Osteoblast (primary cell): ENCODE measurements around the gene MACROD2. TPM values are rescaled to one million over a fixed set of nuclear protein-coding genes. Genes with fewer than 3 reads are reported as not detected.

Experiments
- DNase-seq: peaks from one replicate; pipeline ENCODE4 v3.0.0; 2011; ENCODE audit warnings: low spot score, mixed read lengths; ENCODE audit not compliant: insufficient read length; ENCODE audit errors: missing footprints
- H2AFZ ChIP-seq: 2 replicates; pipeline ENCODE4 v1.6.0; 2011; ENCODE audit warnings: mild to moderate bottlenecking, low read length
- H3K27ac ChIP-seq: 2 replicates; pipeline ENCODE4 v1.5.1; 2011; ENCODE audit warnings: mild to moderate bottlenecking, low read depth, low read length, moderate library complexity
- H3K27me3 ChIP-seq: 2 replicates; pipeline ENCODE4 v1.6.0; 2012; ENCODE audit warnings: mild to moderate bottlenecking, control low read depth, inconsistent platforms, low read length, moderate library complexity; ENCODE audit not compliant: insufficient read depth
- H3K36me3 ChIP-seq: 2 replicates; pipeline ENCODE4 v1.5.1; 2011; ENCODE audit warnings: mild to moderate bottlenecking, low read length, control low read depth, moderate library complexity; ENCODE audit not compliant: insufficient read depth
- H3K4me1 ChIP-seq: 2 replicates; pipeline ENCODE4 v1.5.1; 2011; ENCODE audit warnings: mild to moderate bottlenecking, low read length, control low read depth, moderate library complexity; ENCODE audit not compliant: insufficient read depth
- H3K4me2 ChIP-seq: 2 replicates; pipeline ENCODE4 v1.6.0; 2011; ENCODE audit warnings: mild to moderate bottlenecking, low read length; ENCODE audit not compliant: insufficient read depth
- H3K4me3 ChIP-seq: fragments of 200-600 bp; sonication (generic); 3 replicates; pipeline ENCODE4 v1.5.1; 2012; ENCODE audit warnings: mild to moderate bottlenecking, low read length, inconsistent platforms; ENCODE audit not compliant: insufficient read depth
- H3K79me2 ChIP-seq: 2 replicates; pipeline ENCODE4 v1.6.0; 2012; ENCODE audit warnings: mild to moderate bottlenecking, low read length, control low read depth, inconsistent platforms; ENCODE audit not compliant: insufficient read depth
- H3K9me3 ChIP-seq: 2 replicates; pipeline ENCODE4 v1.5.1; 2011; ENCODE audit warnings: low read depth, low read length, control low read depth
- H4K20me1 ChIP-seq: 2 replicates; pipeline ENCODE4 v1.6.0; 2012; ENCODE audit warnings: mild to moderate bottlenecking, low read length, control low read depth; ENCODE audit not compliant: insufficient read depth
- CTCF ChIP-seq: IDR thresholded peaks from 2 replicates; pipeline ENCODE4 v1.5.1; 2011; ENCODE audit warnings: mild to moderate bottlenecking, low read depth, low read length, moderate library complexity; ENCODE audit errors: extremely low read depth
- total RNA-seq: library from RNA; depleted of rRNA; stranded (reverse); fragments of >200 nt; gene quantifications from 2 replicates; pipeline ENCODE4 v1.2.3, GENCODE V29; 2012

The MACROD2 gene
- total RNA-seq, 1 donor: 4.0 TPM

GRCh38 chr20:14992961-14993360, 997.6 kb downstream of the MACROD2 start:
- TF ChIP-seq CTCF: no peak
- no peak overlapping the region for H3K4me2 ChIP-seq

GRCh38 chr20:14996883-14997672, 1001.8 kb downstream of the MACROD2 start:
- no peak overlapping the region for H3K4me3 ChIP-seq
- no peaks in the 10 kb centered on the region for H3K79me2 ChIP-seq
- H3K27me3 ChIP-seq: no peaks in the 10 kb centered on the region
- no peak for TF ChIP-seq CTCF
- H3K27ac ChIP-seq: no peak overlapping the region
- no peak overlapping the region for H3K4me2 ChIP-seq
- no peaks in the 10 kb centered on the region for H4K20me1 ChIP-seq
- DNase-seq: no peak
- H3K4me1 ChIP-seq: no peaks in the 10 kb centered on the region
- H3K36me3 ChIP-seq: no peaks in the 10 kb centered on the region
- H2AFZ ChIP-seq: no peak overlapping the region
- peaks cover 2% of the 10 kb centered on the region for H3K9me3 ChIP-seq

More at GRCh38 chr20:14992961-14993360, 997.6 kb downstream of the MACROD2 start:
- H3K9me3 ChIP-seq: peaks cover 2% of the 10 kb centered on the region
- no peak overlapping the region for H2AFZ ChIP-seq
- H4K20me1 ChIP-seq: no peaks in the 10 kb centered on the region
- H3K79me2 ChIP-seq: no peaks in the 10 kb centered on the region
- H3K36me3 ChIP-seq: no peaks in the 10 kb centered on the region
- DNase-seq: no peak
- no peak overlapping the region for H3K4me3 ChIP-seq
- H3K27ac ChIP-seq: no peak overlapping the region
- no peaks in the 10 kb centered on the region for H3K4me1 ChIP-seq
- no peaks in the 10 kb centered on the region for H3K27me3 ChIP-seq

- no peak overlapping the region for H2AFZ ChIP-seq
- H3K27ac ChIP-seq: no peak overlapping the region
- no peak overlapping the region for H3K4me2 ChIP-seq
- no peak overlapping the region for H3K4me3 ChIP-seq
- H4K20me1 ChIP-seq: no peaks in the 10 kb centered on the region
- peaks cover 2% of the 10 kb centered on the region for H3K9me3 ChIP-seq
- no peaks in the 10 kb centered on the region for H3K79me2 ChIP-seq
- no peak for TF ChIP-seq CTCF
- no peaks in the 10 kb centered on the region for H3K27me3 ChIP-seq
- no peak for DNase-seq
- H3K36me3 ChIP-seq: no peaks in the 10 kb centered on the region
- no peaks in the 10 kb centered on the region for H3K4me1 ChIP-seq
Measured at GRCh38 chr20:14997791-14998190, 1002.5 kb downstream of the MACROD2 start.

GRCh38 chr20:15005300-15005986, 1010.1 kb downstream of the MACROD2 start:
- H3K27me3 ChIP-seq: no peaks in the 10 kb centered on the region
- no peaks in the 10 kb centered on the region for H4K20me1 ChIP-seq
- H3K4me2 ChIP-seq: no peak overlapping the region
- H3K36me3 ChIP-seq: no peaks in the 10 kb centered on the region
- H2AFZ ChIP-seq: no peak overlapping the region
- no peak overlapping the region for H3K4me3 ChIP-seq
- TF ChIP-seq CTCF: no peak
- no peak for DNase-seq
- no peaks in the 10 kb centered on the region for H3K4me1 ChIP-seq
- H3K79me2 ChIP-seq: no peaks in the 10 kb centered on the region
- no peak overlapping the region for H3K27ac ChIP-seq
- H3K9me3 ChIP-seq: no peaks in the 10 kb centered on the region
